ENCODE results near the gene ANXA11. TPM values are rescaled to one million over a fixed set of nuclear protein-coding genes. Genes with fewer than 3 reads are reported as not detected.
A peak's percentile ranks its signal among the peaks of the same experiment; 100 is the strongest.

The ANXA11 gene
- total RNA-seq, 1 experiment from 2014 or later, result 68.1 TPM

DNA sequence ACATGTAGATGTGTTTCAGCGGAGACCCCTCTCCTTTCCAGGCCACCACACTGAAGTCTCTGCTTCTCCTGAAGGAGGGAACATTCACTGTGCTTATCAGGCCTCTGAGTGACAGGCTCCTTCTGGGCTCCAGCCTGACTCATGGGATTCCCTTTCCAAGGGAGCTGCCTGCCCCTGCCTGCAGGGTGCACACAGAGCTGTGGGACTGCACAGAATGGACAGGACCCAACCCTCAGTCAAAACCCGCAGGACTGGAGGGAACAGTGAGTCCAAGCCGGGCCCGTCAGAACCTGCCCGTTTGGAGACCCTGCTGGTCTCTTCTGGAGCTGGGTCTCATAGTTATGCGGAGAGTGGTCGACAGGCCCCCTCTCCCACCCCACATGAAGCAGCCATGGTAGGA is 40.2 kb downstream of the ANXA11 start:
- H4K5ac ChIP-seq (ENCODE audit: insufficient read length, low read depth, low read length), result no peak overlapping the region
- H3K4me2 ChIP-seq (ENCODE audit: insufficient read depth, insufficient read length, low read length), result no peak overlapping the region
- Mint-ChIP-seq H3K9me3 (no peaks in the 10 kb centered on the region), H3K4me1 (peaks cover 20 to 29% of the 10 kb centered on the region in 2 experiments), H3K36me3 (ENCODE audit: insufficient read depth in 1 of 3, low read depth in 3 of 3) (peaks cover 6 to 31% (median 31%) of the 10 kb centered on the region in 3 experiments; a peak in 6 of 7 replicates), H3K27me3 (ENCODE audit: low read depth) (peaks cover 1% of the 10 kb centered on the region), H3K27ac (peak overlapping the region in 1 of 3 experiments; percentile 36; a peak in 1 of 7 replicates), H3K4me3 (no peak overlapping the region)
- no peaks in the 10 kb centered on the region for H3K79me2 ChIP-seq (ENCODE audit: insufficient read depth, low read length)
- WGBS (ENCODE audit: extremely low coverage, insufficient read length, low lambda C conversion rate), result no CpG with 5 or more reads among the region's 7 CpGs
- H2BK15ac ChIP-seq (ENCODE audit: low read depth, low read length), result no peak overlapping the region
- H3K4me1 ChIP-seq (ENCODE audit: insufficient read depth, low read length), result no peaks in the 10 kb centered on the region
- no peak overlapping the region for H3T11ph ChIP-seq (ENCODE audit: low read length)
- H4K8ac ChIP-seq (replicated peaks; ENCODE audit: insufficient read length, low read depth, low read length), result no peak overlapping the region
- no peaks in the 10 kb centered on the region for H3K23me2 ChIP-seq (ENCODE audit: insufficient read length, low read depth, low read length, poor library complexity, severe bottlenecking)
- H3K23ac ChIP-seq (ENCODE audit: insufficient read length, low read depth, low read length), result no peak overlapping the region
- H4K91ac ChIP-seq (ENCODE audit: insufficient read length, low read depth, low read length), result no peak overlapping the region
- no peak for DNase-seq
- TF ChIP-seq CTCF (conservative IDR thresholded peaks at IDR 0.05), result no peak
- H2BK5ac ChIP-seq (ENCODE audit: insufficient read length, low read length), result no peak overlapping the region
- H2BK12ac ChIP-seq (ENCODE audit: insufficient read length, low read depth, low read length), result no peak overlapping the region
- no peak overlapping the region for H3K56ac ChIP-seq (ENCODE audit: insufficient read length, low read depth, low read length)
- no peak overlapping the region for H2AK5ac ChIP-seq (ENCODE audit: insufficient read length, low read length)
- no peaks in the 10 kb centered on the region for H3K79me1 ChIP-seq (ENCODE audit: insufficient read depth, low read depth, low read length, poor library complexity, severe bottlenecking)
- H3K27me3 ChIP-seq (ENCODE audit: insufficient read depth, low read length), result no peaks in the 10 kb centered on the region
- no peak overlapping the region for H2BK20ac ChIP-seq (ENCODE audit: low read depth, low read length, poor library complexity, severe bottlenecking)
- H2BK120ac ChIP-seq (ENCODE audit: low read depth, low read length, poor library complexity, severe bottlenecking), result no peak overlapping the region
- H2AFZ ChIP-seq (ENCODE audit: low read length), result no peak overlapping the region
- no peak overlapping the region for H3K4ac ChIP-seq (ENCODE audit: low read depth, low read length)
- H3K27ac ChIP-seq (ENCODE audit: insufficient read length, low read depth, low read length), result no peak overlapping the region
- no peak overlapping the region for H3K18ac ChIP-seq (ENCODE audit: insufficient read length, low read depth, low read length)
- H3K14ac ChIP-seq (ENCODE audit: insufficient read depth, low read length), result no peak overlapping the region
- no peaks in the 10 kb centered on the region for H4K20me1 ChIP-seq (ENCODE audit: control insufficient read depth, insufficient read depth, insufficient read length)
- no peak overlapping the region for H3K9ac ChIP-seq (ENCODE audit: extremely low read depth, insufficient read length, low read length)
- H3K9me3 ChIP-seq (ENCODE audit: control insufficient read depth, low read depth, low read length), result no peaks in the 10 kb centered on the region

Data from H9 (cell line).